IPS-18c (cell line): ENCODE measurements around the gene PXT1.
A peak's percentile ranks its signal among the peaks of the same experiment; 100 is the strongest.
"Not testable (repeated sequence)": the region's sequence is repeated elsewhere in the genome, so short reads cannot be mapped to it uniquely, and the experiment has no call there.

Experiments used
- H3K4me3 ChIP-seq: 2 replicates; pipeline ENCODE4 v1.7.0; 2013; ENCODE audit warnings: low read depth, mild to moderate bottlenecking, low read length, moderate library complexity; ENCODE audit not compliant: insufficient read depth
- H3K9me3 ChIP-seq: one replicate; pipeline ENCODE4 v1.6.1; 2013; ENCODE audit warnings: mild to moderate bottlenecking, low read length, moderate library complexity; ENCODE audit not compliant: control insufficient read depth, insufficient read depth

Gene PXT1

GRCh38 chr6:36442671-36443470, at the start of gene PXT1, which contains the start of gene KCTD20:
Gene PXT1, minus strand, starts transcription at chr6:36442854. Its CDS starts 16,772 bp downstream, at chr6:36426082.
Gene KCTD20, plus strand, starts transcription at chr6:36443000. Its CDS starts 27,098 bp downstream, at chr6:36470098.
- H3K9me3 ChIP-seq, result peaks cover 2% of the 10 kb centered on the region
- peak within 1 kb of the TSS; percentile 89 for H3K4me3 ChIP-seq

- Histone ChIP-seq H3K4me3 (no peak overlapping the region), H3K9me3 (no peaks in the 10 kb centered on the region)
Measured at GRCh38 chr6:36492092-36492491, 49.4 kb upstream of the PXT1 start.

GRCh38 chr6:36491378-36491965, 48.8 kb upstream of the PXT1 start:
- no peak overlapping the region for H3K4me3 ChIP-seq
- no peaks in the 10 kb centered on the region for H3K9me3 ChIP-seq

GRCh38 chr6:36489426-36489825, 46.8 kb upstream of the PXT1 start:
- H3K4me3 ChIP-seq, result no peak overlapping the region

GRCh38 chr6:36488221-36488620, 45.6 kb upstream of the PXT1 start:
- no peak overlapping the region for H3K4me3 ChIP-seq
- H3K9me3 ChIP-seq, result no peaks in the 10 kb centered on the region

More at GRCh38 chr6:36489426-36489825, 46.8 kb upstream of the PXT1 start:
- no peaks in the 10 kb centered on the region for H3K9me3 ChIP-seq

- no peaks in the 10 kb centered on the region for H3K9me3 ChIP-seq
- H3K4me3 ChIP-seq, result no peak overlapping the region
Measured at GRCh38 chr6:36487698-36488097, 45.0 kb upstream of the PXT1 start.

GRCh38 chr6:36484736-36485135, 42.1 kb upstream of the PXT1 start:
- Histone ChIP-seq H3K9me3 (no peaks in the 10 kb centered on the region), H3K4me3 (no peak overlapping the region)

- not testable (repeated sequence) for H3K4me3 ChIP-seq, H3K9me3 ChIP-seq
Measured at GRCh38 chr6:36483326-36483725, 40.7 kb upstream of the PXT1 start.

GRCh38 chr6:36479256-36479655, 36.6 kb upstream of the PXT1 start:
- Histone ChIP-seq H3K9me3 (no peaks in the 10 kb centered on the region), H3K4me3 (no peak overlapping the region)

GRCh38 chr6:36478051-36478526, 35.4 kb upstream of the PXT1 start:
- H3K4me3 ChIP-seq, result no peak overlapping the region
- H3K9me3 ChIP-seq, result no peaks in the 10 kb centered on the region

- Histone ChIP-seq H3K4me3 (no peak overlapping the region), H3K9me3 (no peaks in the 10 kb centered on the region)
Measured at GRCh38 chr6:36469946-36470345, 27.3 kb upstream of the PXT1 start.

GRCh38 chr6:36469148-36469661, 26.6 kb upstream of the PXT1 start:
- Histone ChIP-seq H3K9me3 (no peaks in the 10 kb centered on the region), H3K4me3 (no peak overlapping the region)

GRCh38 chr6:36467625-36468024, 25.0 kb upstream of the PXT1 start:
- Histone ChIP-seq H3K9me3 (no peaks in the 10 kb centered on the region), H3K4me3 (no peak overlapping the region)

- Histone ChIP-seq H3K9me3 (no peaks in the 10 kb centered on the region), H3K4me3 (no peak overlapping the region)
Measured at GRCh38 chr6:36464233-36464632, 21.6 kb upstream of the PXT1 start.

- H3K4me3 ChIP-seq, result no peak overlapping the region
Measured at GRCh38 chr6:36463676-36464075, 21.0 kb upstream of the PXT1 start.

GRCh38 chr6:36461646-36462045, 19.0 kb upstream of the PXT1 start:
- Histone ChIP-seq H3K9me3 (no peaks in the 10 kb centered on the region), H3K4me3 (no peak overlapping the region)

More at GRCh38 chr6:36463676-36464075, 21.0 kb upstream of the PXT1 start:
- no peaks in the 10 kb centered on the region for H3K9me3 ChIP-seq

GRCh38 chr6:36460916-36461315, 18.3 kb upstream of the PXT1 start:
- Histone ChIP-seq H3K9me3 (no peaks in the 10 kb centered on the region), H3K4me3 (no peak overlapping the region)

- H3K4me3 ChIP-seq, result no peak overlapping the region
- H3K9me3 ChIP-seq, result no peaks in the 10 kb centered on the region
Measured at GRCh38 chr6:36459501-36459900, 16.8 kb upstream of the PXT1 start.
